H9 (cell line): ENCODE results near the gene DPM1. TPM values are rescaled to one million over a fixed set of nuclear protein-coding genes. Genes with fewer than 3 reads are reported as not detected.

Experiments
- DNase-seq: peaks from one replicate; pipeline ENCODE4 v3.0.0-alpha.2; 2017
- H2AFZ ChIP-seq: one replicate; pipeline ENCODE4 v1.6.1; 2013; ENCODE audit warnings: mild to moderate bottlenecking, low read length, control low read depth, moderate library complexity
- H2AK5ac ChIP-seq: 2 replicates; pipeline ENCODE4 v1.6.1; 2013; ENCODE audit warnings: low read length, control low read depth, mixed read lengths; ENCODE audit not compliant: insufficient read length
- H2BK120ac ChIP-seq: one replicate; pipeline ENCODE4 v1.6.1; 2013; ENCODE audit warnings: low read depth, mild to moderate bottlenecking, low read length, control low read depth, inconsistent platforms; ENCODE audit not compliant: poor library complexity, severe bottlenecking
- H2BK12ac ChIP-seq: 2 replicates; pipeline ENCODE4 v1.6.1; 2013; ENCODE audit warnings: low read length, control low read depth, mixed read lengths, low read depth; ENCODE audit not compliant: insufficient read length
- H2BK15ac ChIP-seq: 2 replicates; pipeline ENCODE4 v1.6.1; 2013; ENCODE audit warnings: low read depth, low read length, control low read depth
- H2BK20ac ChIP-seq: one replicate; pipeline ENCODE4 v1.6.1; 2013; ENCODE audit warnings: low read depth, mild to moderate bottlenecking, low read length, control low read depth, inconsistent platforms; ENCODE audit not compliant: poor library complexity, severe bottlenecking
- H2BK5ac ChIP-seq: 2 replicates; pipeline ENCODE4 v1.6.1; 2013; ENCODE audit warnings: low read length, control low read depth, mixed read lengths; ENCODE audit not compliant: insufficient read length
- H3K14ac ChIP-seq: 2 replicates; pipeline ENCODE4 v1.6.1; 2013; ENCODE audit warnings: low read length, control low read depth; ENCODE audit not compliant: insufficient read depth
- H3K18ac ChIP-seq: 2 replicates; pipeline ENCODE4 v1.6.1; 2013; ENCODE audit warnings: low read depth, mild to moderate bottlenecking, mixed read lengths, low read length, control low read depth; ENCODE audit not compliant: insufficient read length
- H3K23ac ChIP-seq: 2 replicates; pipeline ENCODE4 v1.6.1; 2013; ENCODE audit warnings: low read length, control low read depth, mixed read lengths, low read depth; ENCODE audit not compliant: insufficient read length
- H3K23me2 ChIP-seq: 2 replicates; pipeline ENCODE4 v1.6.1; 2013; ENCODE audit warnings: low read depth, mild to moderate bottlenecking, mixed read lengths, low read length, control low read depth; ENCODE audit not compliant: insufficient read length, poor library complexity, severe bottlenecking
- H3K27ac ChIP-seq: 2 replicates; pipeline ENCODE4 v1.5.1; 2013; ENCODE audit warnings: low read length, control low read depth, mixed read lengths, low read depth; ENCODE audit not compliant: insufficient read length
- H3K27me3 ChIP-seq: 2 replicates; pipeline ENCODE4 v1.6.1; 2013; ENCODE audit warnings: low read length, control low read depth, inconsistent platforms; ENCODE audit not compliant: insufficient read depth
- H3K4ac ChIP-seq: 2 replicates; pipeline ENCODE4 v1.6.1; 2013; ENCODE audit warnings: low read depth, mild to moderate bottlenecking, control low read depth, inconsistent platforms, low read length, moderate library complexity
- H3K4me1 ChIP-seq: 2 replicates; pipeline ENCODE4 v1.6.1; 2013; ENCODE audit warnings: low read length, control low read depth, inconsistent platforms; ENCODE audit not compliant: insufficient read depth
- H3K4me2 ChIP-seq: 2 replicates; pipeline ENCODE4 v1.6.1; 2013; ENCODE audit warnings: low read length, control low read depth, mixed read lengths; ENCODE audit not compliant: insufficient read length, insufficient read depth
- H3K56ac ChIP-seq: 2 replicates; pipeline ENCODE4 v1.6.1; 2013; ENCODE audit warnings: low read depth, mild to moderate bottlenecking, mixed read lengths, low read length, control low read depth; ENCODE audit not compliant: insufficient read length
- H3K79me1 ChIP-seq: 2 replicates; pipeline ENCODE4 v1.6.1; 2013; ENCODE audit warnings: low read depth, mild to moderate bottlenecking, moderate library complexity, low read length, control low read depth, inconsistent platforms; ENCODE audit not compliant: insufficient read depth, poor library complexity, severe bottlenecking
- H3K79me2 ChIP-seq: 2 replicates; pipeline ENCODE4 v1.6.1; 2013; ENCODE audit warnings: low read length, control low read depth, inconsistent platforms; ENCODE audit not compliant: insufficient read depth
- H3K9ac ChIP-seq: 2 replicates; pipeline ENCODE4 v1.6.1; 2013; ENCODE audit warnings: low read length, control low read depth, mixed read lengths; ENCODE audit not compliant: insufficient read length; ENCODE audit errors: extremely low read depth
- H3K9me3 ChIP-seq: one replicate; pipeline ENCODE4 v1.6.1; 2013; ENCODE audit warnings: low read depth, low read length, inconsistent platforms; ENCODE audit not compliant: control insufficient read depth
- H3T11ph ChIP-seq: one replicate; pipeline ENCODE4 v1.6.1; 2013; ENCODE audit warnings: mild to moderate bottlenecking, low read length, control low read depth, inconsistent platforms
- H4K20me1 ChIP-seq: one replicate; pipeline ENCODE4 v1.6.1; 2013; ENCODE audit not compliant: control insufficient read depth, insufficient read length, insufficient read depth
- H4K5ac ChIP-seq: 2 replicates; pipeline ENCODE4 v1.6.1; 2013; ENCODE audit warnings: low read depth, mild to moderate bottlenecking, mixed read lengths, low read length, control low read depth; ENCODE audit not compliant: insufficient read length
- H4K8ac ChIP-seq: replicated peaks from 2 replicates; pipeline ENCODE4 v1.6.1; 2013; ENCODE audit warnings: low read length, control low read depth, mixed read lengths, low read depth; ENCODE audit not compliant: insufficient read length
- H4K91ac ChIP-seq: 2 replicates; pipeline ENCODE4 v1.6.1; 2013; ENCODE audit warnings: low read depth, mild to moderate bottlenecking, moderate library complexity, mixed read lengths, low read length, control low read depth; ENCODE audit not compliant: insufficient read length
- H3K27ac Mint-ChIP-seq, 3 experiments: 2 replicates in 2 of 3; 3 replicates in 1 of 3; pipeline ENCODE4 v1.8.0; 2020 to 2021; ENCODE audit warnings: mixed read lengths in 3 of 3, mild to moderate bottlenecking in 1 of 3, moderate library complexity in 1 of 3
- H3K27me3 Mint-ChIP-seq: 2 replicates; pipeline ENCODE4 v1.8.0; 2021; ENCODE audit warnings: low read depth, mild to moderate bottlenecking, moderate library complexity, mixed read lengths
- H3K36me3 Mint-ChIP-seq, 3 experiments: 2 replicates in 2 of 3; 3 replicates in 1 of 3; pipeline ENCODE4 v1.8.0; 2020 to 2021; ENCODE audit warnings: low read depth in 3 of 3, mixed read lengths in 3 of 3; ENCODE audit not compliant: insufficient read depth in 1 of 3
- H3K4me1 Mint-ChIP-seq, 2 experiments: 2 replicates each; pipeline ENCODE4 v1.8.0; 2020; ENCODE audit warnings: mixed read lengths in 2 of 2
- H3K4me3 Mint-ChIP-seq, 2 experiments: 2 replicates in 1 of 2; 3 replicates in 1 of 2; pipeline ENCODE4 v1.8.0; 2020 to 2021; ENCODE audit warnings: mild to moderate bottlenecking in 2 of 2, mixed read lengths in 2 of 2, moderate library complexity in 1 of 2
- H3K9me3 Mint-ChIP-seq, 2 experiments: 2 replicates in 1 of 2; 3 replicates in 1 of 2; pipeline ENCODE4 v1.8.0; 2020; ENCODE audit warnings: mild to moderate bottlenecking in 2 of 2, mixed read lengths in 2 of 2, moderate library complexity in 1 of 2
- CTCF ChIP-seq: fragments of 200-600 bp; sonication (generic); conservative IDR thresholded peaks from 3 replicates; pipeline ENCODE4 v1.8.0; 2021; ENCODE audit warnings: antibody characterized with exemption, mild to moderate bottlenecking
- WGBS: extraction: QIAGEN DNeasy Blood & Tissue Kit; methylation state at CpG from one replicate; pipeline ENCODE4 v1.1.7; 2013; ENCODE audit warnings: missing lambda C conversion rate, low lambda C conversion rate, mixed read lengths; ENCODE audit not compliant: insufficient read length; ENCODE audit errors: extremely low coverage; 5-methylcytosine and 5-hydroxymethylcytosine counted together
- total RNA-seq: library from RNA; stranded (reverse); gene quantifications from 2 replicates; pipeline ENCODE4 v1.2.1, GENCODE V29; 2021

The DPM1 gene
- total RNA-seq, 1 experiment from 2014 or later, result 64.0 TPM

- no peaks in the 10 kb centered on the region for H3K27me3 Mint-ChIP-seq
- H3K9me3 Mint-ChIP-seq, result no peaks in the 10 kb centered on the region
- H3K9me3 ChIP-seq, result no peaks in the 10 kb centered on the region
- H3K4me2 ChIP-seq, result no peak overlapping the region
- H4K20me1 ChIP-seq, result no peaks in the 10 kb centered on the region
- no peak overlapping the region for H2BK5ac ChIP-seq
- H2BK20ac ChIP-seq, result no peak overlapping the region
- no peak overlapping the region for H4K91ac ChIP-seq
- H3K4ac ChIP-seq, result no peak overlapping the region
- H3K14ac ChIP-seq, result no peak overlapping the region
- H3K4me3 Mint-ChIP-seq, result no peak overlapping the region
- no peak overlapping the region for H3K56ac ChIP-seq
- no peak for TF ChIP-seq CTCF
- DNase-seq, result no peak
- no peaks in the 10 kb centered on the region for H3K27me3 ChIP-seq
- peaks cover 11 to 64% (median 49%) of the 10 kb centered on the region in 3 experiments; a peak in 6 of 7 replicates for H3K36me3 Mint-ChIP-seq
- no peak overlapping the region for H2BK15ac ChIP-seq
- no peak overlapping the region for H2AK5ac ChIP-seq
- no CpG with 5 or more reads among the region's 3 CpGs for WGBS
- peaks cover 54 to 55% of the 10 kb centered on the region in 2 experiments for H3K4me1 Mint-ChIP-seq
- no peak overlapping the region for H3K23ac ChIP-seq
- H3K79me1 ChIP-seq, result no peaks in the 10 kb centered on the region
- no peak overlapping the region for H3K9ac ChIP-seq
- H2AFZ ChIP-seq, result no peak overlapping the region
- H4K8ac ChIP-seq, result no peak overlapping the region
- peaks cover 2% of the 10 kb centered on the region; the same call in 1 of the 2 replicates for H3K4me1 ChIP-seq
- H4K5ac ChIP-seq, result no peak overlapping the region
- no peak overlapping the region for H3T11ph ChIP-seq
- H3K23me2 ChIP-seq, result no peaks in the 10 kb centered on the region
- H3K18ac ChIP-seq, result no peak overlapping the region
- H2BK12ac ChIP-seq, result no peak overlapping the region
- H3K79me2 ChIP-seq, result peaks cover 77% of the 10 kb centered on the region; the same call in 1 of the 2 replicates
- H3K27ac Mint-ChIP-seq, result peak overlapping the region in 1 of 3 experiments; percentile 47; a peak in 1 of 7 replicates
- no peak overlapping the region for H3K27ac ChIP-seq
- no peak overlapping the region for H2BK120ac ChIP-seq
Measured at GRCh38 chr20:50911030-50911429, 47.3 kb downstream of the DPM1 start.
